ENCODE data around the gene RHOF.

The RHOF gene, protein sequence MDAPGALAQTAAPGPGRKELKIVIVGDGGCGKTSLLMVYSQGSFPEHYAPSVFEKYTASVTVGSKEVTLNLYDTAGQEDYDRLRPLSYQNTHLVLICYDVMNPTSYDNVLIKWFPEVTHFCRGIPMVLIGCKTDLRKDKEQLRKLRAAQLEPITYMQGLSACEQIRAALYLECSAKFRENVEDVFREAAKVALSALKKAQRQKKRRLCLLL

DNA sequence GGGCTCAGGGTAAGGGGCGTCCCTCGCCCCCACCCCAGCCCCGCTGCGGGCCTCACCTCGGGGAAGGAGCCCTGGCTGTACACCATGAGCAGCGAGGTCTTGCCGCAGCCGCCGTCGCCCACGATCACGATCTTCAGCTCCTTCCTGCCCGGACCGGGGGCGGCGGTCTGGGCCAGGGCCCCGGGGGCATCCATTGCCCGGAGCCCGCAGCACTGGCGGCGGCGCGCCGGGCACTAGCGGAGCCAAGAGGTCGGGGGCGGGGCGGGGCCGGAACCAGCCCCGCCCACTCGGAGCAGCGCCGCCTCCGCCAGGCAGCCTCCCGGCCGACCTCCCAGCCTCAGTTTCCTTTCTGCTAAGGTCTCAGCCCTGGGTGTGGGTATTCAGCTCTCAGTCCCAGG is at the start of gene RHOF:
Gene RHOF, minus strand, starts transcription at position 249 of the 398 bp plus-strand sequence. Its CDS starts 55 bp downstream, at position 194.
- FAIRE-seq, result no peak
- DNase-seq (ENCODE audit: insufficient read length, low spot score), result peak; percentile 36

DNA sequence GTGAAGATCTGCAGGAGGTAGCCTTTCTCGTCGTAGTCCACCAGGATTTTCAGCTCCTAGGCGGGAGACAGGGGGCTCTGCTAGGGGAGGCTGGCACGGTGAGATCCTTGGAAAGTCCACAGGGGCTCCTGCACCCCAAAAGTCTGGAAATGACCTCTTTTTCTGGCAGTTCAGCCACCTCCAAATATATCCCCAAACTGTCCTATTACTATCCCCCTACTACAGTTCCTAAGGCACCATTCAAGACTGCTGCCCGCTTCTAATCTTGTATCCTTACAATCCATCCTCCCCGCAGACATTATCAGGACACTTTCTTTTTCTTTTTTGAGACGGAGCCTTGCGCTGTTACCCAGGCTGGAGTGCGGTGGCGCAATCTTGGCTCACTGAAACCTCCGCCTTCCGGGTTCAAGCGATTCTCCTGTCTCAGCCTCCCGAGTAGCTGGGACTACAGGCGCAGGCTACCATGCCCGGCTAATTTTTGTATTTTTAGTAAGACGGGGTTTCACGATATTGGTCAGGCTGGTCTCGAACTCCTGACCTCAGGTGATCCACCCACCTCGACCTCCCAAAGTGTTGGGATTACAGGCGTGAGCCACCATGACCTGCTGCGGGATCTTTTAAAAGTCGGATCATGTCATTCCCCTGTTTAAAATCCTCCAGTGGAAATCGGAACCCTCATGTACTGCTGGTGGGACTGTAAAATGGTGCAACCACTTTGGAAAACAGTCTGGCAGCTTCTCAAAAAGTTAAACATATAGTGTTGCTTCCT is 46.7 kb upstream of the RHOF start:
- FAIRE-seq, result no peak
- DNase-seq (ENCODE audit: insufficient read length, low spot score), result no peak

DNA sequence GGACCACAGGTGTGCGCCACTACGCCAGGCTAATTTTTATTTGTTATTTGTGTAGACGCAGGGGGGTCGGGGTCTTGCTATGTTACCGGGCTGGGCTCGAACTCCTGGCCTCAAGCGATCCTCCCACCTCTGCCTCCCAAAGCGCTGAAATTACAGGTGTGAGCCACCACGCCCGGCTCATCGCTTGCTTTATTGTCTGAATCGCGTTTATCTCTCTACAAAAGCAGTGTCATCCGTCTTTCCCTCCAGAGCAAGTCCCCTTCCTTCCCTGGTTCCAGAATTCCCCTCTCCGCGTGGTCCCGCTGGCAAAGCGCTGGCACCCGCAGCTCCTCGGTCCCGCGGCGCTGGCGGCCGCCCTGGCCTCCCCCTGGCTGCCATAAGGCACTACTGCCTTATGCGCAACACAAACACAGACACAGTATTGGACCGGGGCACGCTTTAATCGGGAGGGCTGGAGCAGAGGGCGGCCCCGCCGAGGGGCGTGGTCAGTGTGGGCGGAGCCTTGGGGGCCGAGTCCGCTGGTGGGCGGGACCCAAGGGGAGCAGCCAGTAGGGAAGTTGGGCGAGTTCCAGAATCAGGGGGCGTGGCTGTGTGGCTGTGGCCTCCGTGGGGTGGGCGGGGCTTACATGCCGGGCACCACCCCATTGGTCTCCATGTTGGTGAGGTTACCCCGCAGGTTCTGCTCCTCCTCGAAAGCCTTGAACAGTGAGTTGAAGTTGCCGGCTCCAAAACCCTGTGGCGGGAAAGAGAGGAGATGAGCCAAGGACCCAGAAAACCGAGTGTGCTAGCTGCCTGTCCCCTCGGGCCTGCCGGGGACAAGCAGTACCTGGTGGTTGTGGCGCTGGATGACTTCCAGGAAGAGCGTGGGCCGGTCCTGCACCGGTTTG is 45.9 kb upstream of the RHOF start:
- DNase-seq (ENCODE audit: insufficient read length, low spot score), result peak; percentile 99
- peak; percentile 92 for FAIRE-seq

DNA sequence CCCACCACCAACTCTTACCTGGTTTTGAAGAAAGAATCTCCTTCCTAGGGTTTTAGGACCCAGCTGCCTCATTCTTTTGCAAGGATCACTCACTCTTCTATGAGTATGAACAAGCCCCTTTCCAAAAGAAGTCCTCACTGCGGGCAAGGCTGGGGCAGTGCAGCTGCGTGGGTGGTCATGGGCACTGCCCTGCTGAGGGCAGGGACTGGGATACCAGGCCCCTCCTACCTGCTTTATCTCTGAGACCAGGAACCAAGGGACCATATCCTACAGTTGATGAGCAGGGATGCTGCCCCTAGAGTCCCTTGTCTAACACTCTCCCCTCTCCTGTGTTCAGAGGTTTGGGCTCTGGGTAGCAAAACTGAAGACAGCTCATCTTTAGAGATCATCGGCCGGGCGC is 44.6 kb upstream of the RHOF start:
- DNase-seq (ENCODE audit: insufficient read length, low spot score), result no peak
- FAIRE-seq, result no peak

DNA sequence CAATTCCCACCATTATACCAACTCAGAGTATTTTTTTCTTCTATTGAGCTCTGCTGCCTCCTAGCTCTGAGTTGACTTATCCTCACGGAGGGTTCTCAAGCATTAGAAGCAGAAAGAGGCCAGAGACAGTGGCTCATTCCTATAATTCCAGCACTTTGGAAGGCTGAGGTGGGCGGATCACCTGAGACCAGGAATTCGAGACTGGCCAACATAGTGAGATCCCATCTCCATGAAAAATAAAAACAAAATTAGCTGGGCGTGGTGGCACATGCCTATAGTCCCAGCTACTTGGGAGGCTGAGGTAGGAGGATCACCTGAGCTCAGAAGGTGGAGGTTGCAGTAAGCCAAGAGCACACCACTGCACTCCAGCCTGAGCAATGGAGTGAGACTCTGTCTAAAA is 44.2 kb upstream of the RHOF start:
- FAIRE-seq, result no peak

DNA sequence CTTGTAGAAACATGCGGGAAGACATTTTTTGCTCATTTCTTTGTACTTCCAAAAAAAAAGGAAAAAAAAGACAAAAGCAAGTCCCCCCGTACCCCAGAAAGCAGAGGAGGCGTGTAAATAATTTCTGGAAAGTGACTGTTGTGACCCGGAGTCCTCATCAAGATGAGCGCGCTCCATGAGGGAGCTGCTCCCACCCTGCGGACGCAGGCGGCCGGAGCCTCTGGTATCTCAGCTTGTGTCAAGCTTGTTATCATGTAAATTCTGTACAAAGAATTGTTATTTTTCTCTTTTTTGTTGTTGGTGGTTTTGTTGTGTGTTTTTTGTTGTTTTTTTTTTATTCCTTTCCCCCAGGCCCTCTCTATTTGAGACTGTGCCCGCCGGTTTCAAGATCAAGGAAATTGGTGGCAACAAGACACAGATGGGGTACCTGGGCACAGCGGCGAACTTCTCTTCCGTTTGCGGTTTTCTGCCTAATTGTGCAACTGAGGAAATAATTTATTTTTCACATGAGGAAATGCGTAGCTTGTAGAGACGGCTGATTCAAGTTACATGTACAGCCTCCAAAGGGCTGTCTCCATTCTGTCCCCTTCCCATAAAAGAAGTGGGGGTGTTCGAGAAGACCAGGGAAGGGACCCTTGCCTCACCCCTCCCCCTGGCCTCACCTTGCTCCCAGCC is 38.2 kb upstream of the RHOF start:
- DNase-seq (ENCODE audit: insufficient read length, low spot score) (no peak), FAIRE-seq (no peak)

More for the DNA sequence above, 44.2 kb upstream of the RHOF start:
- DNase-seq (ENCODE audit: insufficient read length, low spot score), result no peak

DNA sequence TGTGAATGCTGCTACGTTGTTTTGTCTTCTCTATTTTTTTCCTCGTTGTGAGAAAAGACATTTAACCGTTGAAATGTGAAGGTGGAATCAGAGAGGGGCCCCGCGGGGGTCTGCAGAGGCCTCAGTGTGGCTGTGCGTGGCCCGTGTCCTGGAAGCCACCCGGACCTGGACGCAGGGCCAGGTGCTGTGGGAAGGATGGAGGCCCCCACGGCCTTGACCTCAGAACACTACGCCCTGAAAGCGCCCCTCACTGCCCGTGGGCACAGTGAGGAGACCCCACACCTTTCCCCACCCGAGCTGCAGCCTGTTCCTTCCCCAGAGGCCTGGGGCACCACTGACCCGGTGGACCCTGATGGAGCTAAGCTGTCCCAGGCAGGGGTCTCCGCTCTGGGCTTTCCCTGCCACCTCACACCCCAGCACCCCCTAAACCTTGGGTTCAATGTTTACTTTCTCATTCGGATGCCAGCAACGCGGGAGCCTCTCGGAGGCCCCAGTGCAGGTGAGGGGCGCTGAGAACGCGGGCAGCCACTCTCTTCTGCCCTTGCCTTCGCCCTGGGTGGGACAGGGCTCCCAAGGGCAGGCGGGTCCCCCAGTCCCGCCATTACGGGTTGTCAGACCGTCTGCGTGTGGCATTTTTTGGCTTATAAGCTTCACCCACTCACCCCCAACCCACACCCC is 37.2 kb upstream of the RHOF start:
- DNase-seq (ENCODE audit: insufficient read length, low spot score), result no peak
- FAIRE-seq, result no peak

DNA sequence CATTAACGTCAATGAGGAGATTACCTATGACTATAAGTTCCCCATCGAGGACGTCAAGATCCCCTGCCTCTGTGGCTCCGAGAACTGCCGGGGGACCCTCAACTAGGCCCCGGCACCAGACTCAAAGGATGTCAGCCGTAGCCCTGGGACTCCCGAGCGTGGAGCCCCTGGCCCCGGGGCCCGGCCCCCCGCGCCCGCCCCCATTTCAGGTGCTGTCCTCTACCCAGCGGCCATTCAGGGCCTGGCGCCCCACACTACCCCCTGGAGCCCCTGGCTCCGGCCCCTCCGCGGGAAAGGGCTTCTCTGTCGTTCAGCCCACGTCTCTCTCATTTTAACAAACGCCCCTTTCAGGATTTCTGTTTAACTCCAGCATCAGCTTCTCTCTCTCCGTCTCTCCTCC is 36.6 kb upstream of the RHOF start:
- no peak for FAIRE-seq
- no peak for DNase-seq (ENCODE audit: insufficient read length, low spot score)

DNA sequence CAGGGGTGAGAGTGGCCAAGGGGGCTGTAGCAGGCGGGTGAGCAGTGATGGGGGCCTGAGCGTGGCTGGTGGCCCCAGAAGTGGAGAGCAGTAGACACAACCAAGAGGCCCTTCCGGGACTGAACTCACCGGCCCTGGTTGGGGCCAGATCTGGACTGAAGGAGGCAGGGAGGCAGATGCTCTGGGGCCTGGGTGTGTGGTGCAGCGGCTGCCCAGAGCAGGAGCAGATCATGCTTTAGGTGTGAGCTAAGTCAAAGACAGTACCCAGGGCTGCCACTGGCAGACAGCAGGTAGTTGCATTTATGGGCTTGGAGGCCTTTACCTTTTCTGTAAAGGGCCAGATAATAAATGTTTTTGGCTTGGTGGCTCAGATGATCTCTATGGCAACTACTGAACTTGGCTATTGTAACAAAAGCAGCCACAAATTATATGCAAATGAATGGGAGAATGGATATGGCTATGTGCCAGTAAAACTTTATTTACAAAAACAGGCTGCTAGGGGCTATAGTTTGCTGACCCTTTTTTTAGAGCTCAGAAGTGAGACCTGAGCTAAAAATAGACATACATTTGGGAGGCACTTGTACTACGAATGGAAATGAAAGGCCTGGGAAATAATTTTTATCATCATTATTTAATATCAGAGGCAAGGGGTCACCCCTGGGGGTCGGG is 35.9 kb upstream of the RHOF start:
- FAIRE-seq (no peak), DNase-seq (ENCODE audit: insufficient read length, low spot score) (no peak)

DNA sequence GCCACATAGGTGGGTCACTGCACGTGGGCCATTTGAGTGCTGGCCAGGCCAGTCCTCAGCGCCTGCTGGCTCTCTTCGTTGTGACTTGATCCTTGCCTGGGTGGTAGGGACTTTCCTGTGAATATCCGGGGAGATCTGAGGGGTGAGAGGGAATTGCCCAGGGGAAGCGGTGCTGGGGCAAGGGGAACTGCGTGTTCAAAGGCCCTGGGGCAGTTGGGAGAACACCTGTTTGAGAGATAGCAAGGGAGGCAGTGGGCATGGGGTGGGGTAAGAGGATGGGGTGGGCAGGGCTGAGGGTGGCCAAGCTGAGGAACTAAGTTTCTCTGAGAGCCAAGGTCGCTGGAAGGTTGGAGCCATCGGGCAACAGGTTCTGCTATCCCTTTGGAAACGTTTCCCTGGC is 35.3 kb upstream of the RHOF start:
- FAIRE-seq (no peak), DNase-seq (ENCODE audit: insufficient read length, low spot score) (no peak)

DNA sequence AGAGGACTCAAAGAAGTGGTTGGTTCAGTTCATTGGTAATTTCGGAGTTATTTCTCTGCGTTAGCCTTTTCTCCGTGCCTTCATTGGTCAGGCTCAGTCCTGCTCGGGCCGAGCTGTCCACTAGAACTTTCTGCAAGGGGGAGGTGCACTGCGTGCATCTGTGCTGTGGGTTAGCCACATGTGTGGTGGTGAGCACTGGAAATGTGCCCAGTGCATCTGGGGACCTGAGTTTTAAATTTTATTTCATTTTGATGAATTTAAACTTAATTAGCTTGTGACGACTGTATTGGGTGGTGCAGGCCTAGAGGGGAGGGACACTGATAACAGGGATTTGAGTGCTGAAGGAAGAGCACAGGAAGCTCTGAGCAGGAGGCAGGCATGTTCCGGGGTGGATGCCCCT is 34.8 kb upstream of the RHOF start:
- no peak for FAIRE-seq

DNA sequence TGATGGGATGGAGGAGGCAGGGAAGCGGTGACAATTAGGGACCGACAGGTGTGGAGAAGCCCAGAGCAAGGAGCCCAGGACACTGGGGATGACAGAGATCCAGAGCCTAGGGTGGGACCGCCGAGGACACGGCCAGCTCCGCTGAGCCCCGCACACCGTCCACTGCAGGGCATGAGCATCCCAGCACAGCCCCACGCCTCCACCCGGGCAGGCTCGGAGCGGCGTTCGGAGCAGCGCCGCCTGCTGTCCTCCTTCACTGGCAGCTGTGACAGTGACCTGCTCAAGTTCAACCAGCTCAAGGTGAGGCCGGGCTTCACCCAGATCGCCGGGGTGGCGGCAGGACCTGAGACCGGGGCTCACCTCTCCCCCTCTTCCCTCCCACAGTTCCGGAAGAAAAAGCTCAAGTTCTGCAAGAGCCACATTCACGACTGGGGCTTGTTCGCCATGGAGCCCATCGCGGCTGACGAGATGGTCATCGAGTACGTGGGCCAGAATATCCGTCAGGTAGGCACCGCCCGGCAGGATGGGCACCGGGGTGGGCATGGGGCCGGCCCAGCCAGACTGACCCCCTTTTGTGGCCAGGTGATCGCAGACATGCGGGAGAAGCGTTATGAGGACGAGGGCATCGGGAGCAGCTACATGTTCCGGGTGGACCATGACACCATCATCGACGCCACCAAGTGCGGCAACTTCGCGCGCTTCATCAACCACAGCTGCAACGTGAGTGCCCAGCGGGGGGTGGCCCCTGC is 34.0 kb upstream of the RHOF start:
- DNase-seq (ENCODE audit: insufficient read length, low spot score) (no peak), FAIRE-seq (no peak)

More for the DNA sequence above, 34.8 kb upstream of the RHOF start:
- no peak for DNase-seq (ENCODE audit: insufficient read length, low spot score)

DNA sequence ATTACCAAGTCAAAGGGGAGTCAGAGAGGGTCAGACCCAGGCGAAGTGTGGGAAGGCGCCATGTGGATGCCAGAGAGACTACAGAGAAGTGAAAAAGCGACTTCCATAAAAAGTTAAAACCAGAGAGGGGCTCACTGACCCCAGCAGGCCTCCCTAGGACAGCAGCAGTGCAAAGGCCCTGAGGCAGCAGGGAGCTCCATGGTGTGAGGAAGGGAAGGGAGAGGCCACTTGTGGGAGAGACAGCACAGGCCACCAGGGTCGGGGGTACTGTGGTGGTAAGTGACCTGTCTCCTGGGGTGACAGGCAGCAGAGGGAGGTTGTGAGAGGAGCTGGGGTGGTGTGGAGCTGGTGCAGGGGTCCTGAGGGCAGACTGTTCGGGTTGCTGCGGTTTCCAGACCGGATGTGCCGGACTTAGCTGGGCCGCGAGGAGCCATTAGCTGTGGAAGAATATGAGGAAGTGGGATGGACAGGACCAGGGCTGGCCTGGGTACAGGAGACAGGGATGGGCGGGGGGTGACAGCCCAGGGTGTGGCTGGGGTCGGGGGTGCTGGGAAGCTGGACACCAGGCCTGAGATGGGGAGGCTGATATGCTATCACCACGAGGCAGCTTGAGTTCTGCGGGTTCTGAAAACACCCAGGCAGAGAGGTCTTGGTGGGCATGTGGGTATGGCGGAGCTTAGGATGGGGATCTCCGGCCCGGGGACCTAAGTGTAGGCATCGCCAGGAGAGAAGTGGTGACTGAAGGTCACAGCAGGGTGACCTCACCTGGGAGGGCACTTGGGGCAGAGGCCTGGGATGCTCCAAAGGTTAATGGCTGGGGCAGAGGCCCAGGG is 33.0 kb upstream of the RHOF start:
- FAIRE-seq (no peak), DNase-seq (ENCODE audit: insufficient read length, low spot score) (no peak)

DNA sequence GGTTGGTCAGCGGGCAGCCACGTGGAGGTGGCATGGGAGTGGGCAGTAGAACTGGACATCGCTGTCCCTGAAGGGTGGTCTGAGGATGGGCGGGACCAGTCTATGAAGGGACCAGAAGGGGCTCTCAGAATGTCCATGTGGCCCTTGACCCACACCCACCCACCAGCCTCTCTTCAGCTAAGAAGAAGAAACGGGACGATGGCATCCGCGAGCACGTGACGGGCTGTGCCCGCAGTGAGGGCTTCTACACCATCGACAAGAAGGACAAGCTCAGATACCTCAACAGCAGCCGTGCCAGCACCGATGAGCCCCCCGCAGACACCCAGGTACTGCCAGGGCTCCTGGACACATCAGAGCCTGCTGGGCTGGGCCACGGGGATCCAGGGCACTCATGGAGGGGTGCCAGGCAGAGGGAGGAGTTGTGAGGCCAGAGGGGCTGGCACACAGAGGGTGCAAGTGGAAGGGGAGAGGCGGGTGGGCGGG is 31.6 kb upstream of the RHOF start:
- DNase-seq (ENCODE audit: insufficient read length, low spot score), result no peak
- FAIRE-seq, result no peak

DNA sequence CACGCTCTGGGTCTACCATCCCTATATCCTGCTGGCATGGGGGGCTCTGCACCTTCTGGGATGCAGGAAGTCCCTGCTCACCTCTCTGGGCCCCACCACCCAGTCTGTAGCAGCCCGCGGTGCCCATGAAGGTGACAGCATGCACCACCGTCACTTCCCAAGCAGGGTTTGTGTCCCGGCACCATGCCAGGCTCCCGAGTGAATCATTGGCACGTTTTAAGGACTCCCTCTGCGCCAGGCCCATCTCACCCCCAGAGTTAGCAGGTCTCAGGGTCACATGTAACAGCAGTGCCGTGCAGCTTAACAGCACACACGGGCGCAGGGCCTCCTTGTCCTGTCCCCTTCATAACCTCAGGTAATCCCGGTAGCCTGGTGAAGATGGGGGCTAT is 30.2 kb upstream of the RHOF start:
- DNase-seq (ENCODE audit: insufficient read length, low spot score) (no peak), FAIRE-seq (no peak)

DNA sequence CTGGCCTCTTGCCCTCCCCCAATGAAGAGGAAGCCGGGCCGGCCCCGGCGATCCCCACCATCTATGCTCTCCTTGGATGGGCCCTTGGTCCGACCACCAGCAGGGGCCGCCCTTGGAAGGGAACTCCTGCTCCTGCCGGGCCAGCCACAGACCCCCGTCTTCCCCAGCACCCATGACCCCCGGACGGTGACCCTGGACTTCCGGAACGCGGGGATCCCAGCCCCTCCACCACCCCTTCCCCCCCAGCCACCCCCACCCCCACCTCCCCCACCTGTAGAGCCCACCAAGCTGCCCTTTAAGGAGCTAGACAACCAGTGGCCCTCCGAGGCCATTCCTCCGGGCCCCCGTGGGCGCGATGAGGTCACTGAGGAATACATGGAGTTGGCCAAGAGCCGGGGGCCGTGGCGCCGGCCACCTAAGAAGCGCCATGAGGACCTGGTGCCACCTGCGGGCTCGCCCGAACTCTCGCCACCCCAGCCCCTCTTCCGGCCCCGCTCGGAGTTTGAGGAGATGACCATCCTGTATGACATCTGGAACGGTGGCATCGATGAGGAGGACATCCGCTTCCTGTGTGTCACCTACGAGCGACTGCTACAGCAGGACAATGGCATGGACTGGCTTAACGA is 29.7 kb upstream of the RHOF start:
- no peak for DNase-seq (ENCODE audit: insufficient read length, low spot score)
- FAIRE-seq, result no peak

DNA sequence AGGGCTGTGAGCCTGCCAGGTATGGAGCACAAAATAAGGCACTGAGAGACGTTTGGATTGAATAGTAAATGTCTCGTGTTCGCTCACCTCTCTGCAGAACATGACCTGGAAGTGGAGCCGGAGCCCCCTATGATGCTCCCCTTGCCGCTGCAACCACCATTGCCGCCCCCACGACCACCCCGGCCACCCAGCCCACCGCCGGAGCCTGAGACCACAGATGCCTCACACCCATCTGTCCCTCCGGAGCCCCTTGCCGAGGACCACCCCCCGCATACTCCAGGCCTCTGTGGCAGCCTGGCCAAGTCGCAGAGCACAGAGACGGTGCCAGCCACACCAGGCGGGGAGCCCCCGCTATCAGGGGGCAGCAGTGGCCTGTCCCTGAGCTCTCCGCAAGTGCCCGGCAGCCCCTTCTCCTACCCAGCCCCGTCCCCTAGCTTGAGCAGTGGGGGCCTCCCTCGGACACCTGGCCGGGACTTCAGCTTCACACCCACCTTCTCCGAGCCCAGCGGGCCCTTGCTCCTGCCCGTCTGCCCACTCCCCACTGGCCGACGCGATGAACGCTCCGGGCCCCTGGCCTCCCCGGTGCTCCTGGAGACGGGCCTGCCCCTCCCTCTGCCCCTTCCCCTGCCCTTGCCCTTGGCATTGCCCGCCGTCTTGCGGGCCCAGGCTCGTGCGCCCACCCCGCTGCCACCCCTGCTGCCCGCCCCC is 29.1 kb upstream of the RHOF start:
- no peak for FAIRE-seq

More for the DNA sequence above, 29.1 kb upstream of the RHOF start:
- DNase-seq (ENCODE audit: insufficient read length, low spot score), result no peak
